Posterior vena cava (tissue), 2 donors: ENCODE data around the gene ATP5F1D. TPM values are rescaled to one million over a fixed set of nuclear protein-coding genes. Genes with fewer than 3 reads are reported as not detected.

Source experiments
- DNase-seq: peaks from one replicate; pipeline ENCODE4 v3.0.0-alpha.2; 2020; ENCODE audit warnings: low spot score
- intact Hi-C, 2 donors: fragments of 100-400 bp; cut with DNase I; formaldehyde crosslinking; loops; one replicate each; pipeline versions ENCODE4 v1.14.1 to v1.14.2; 2022 to 2023
- total RNA-seq, 2 donors: library from RNA; stranded (reverse); fragmentation: NEBNext Ultra II Directional; extraction: Animal tissue kit (Norgen Biotek cat#: 25700); gene quantifications; one replicate each; pipeline ENCODE4 v1.2.1, GENCODE V29; 2021
- donor health status: DM: yes; HTN: yes; CAD: no.
- donor health status: DM: yes; HTN: yes; CAD: no.

Gene ATP5F1D
- total RNA-seq, 2 donors from 2014 or later = 125 to 137 TPM

GRCh38 chr19:1274081-1274851 lies 32.7 kb downstream of the ATP5F1D start:
- no peak for DNase-seq
- intact Hi-C loops = loop anchor here in 1 of 2 donors (10.0 kb wide), 1 partner anchor 111 kb away; the partner anchor contains the start of gene NDUFS7

GRCh38 chr19:1274852-1275259 lies 33.3 kb downstream of the ATP5F1D start:
- intact Hi-C loops = loop anchor here in 1 of 2 donors (10.0 kb wide), 1 partner anchor 110 kb away; the partner anchor contains the start of gene NDUFS7
- DNase-seq = peak; percentile 87

GRCh38 chr19:1275260-1275975 lies 33.9 kb downstream of the ATP5F1D start, which contains the start of gene FAM174C:
TSS of gene FAM174C (plus strand) at chr19:1275530. CDS start at chr19:1275550, 20 bp downstream.
- DNase-seq = peak; percentile 99
- intact Hi-C loops = loop anchor here in 1 of 2 donors (10.0 kb wide), 1 partner anchor 109 kb away; the partner anchor contains the start of gene NDUFS7

GRCh38 chr19:1275976-1276627 lies 34.6 kb downstream of the ATP5F1D start:
- no peak for DNase-seq
- intact Hi-C loops = loop anchor here in 1 of 2 donors (10.0 kb wide), 1 partner anchor 109 kb away; the partner anchor contains the start of gene NDUFS7

GRCh38 chr19:1276628-1277022 lies 35.1 kb downstream of the ATP5F1D start:
- intact Hi-C loops = loop anchor here in 1 of 2 donors (10.0 kb wide), 1 partner anchor 108 kb away; the partner anchor contains the start of gene NDUFS7
- no peak for DNase-seq

- intact Hi-C loops = loop anchor here in 1 of 2 donors (10.0 kb wide), 1 partner anchor 108 kb away; the partner anchor contains the start of gene NDUFS7
- no peak for DNase-seq
Measured at GRCh38 chr19:1277061-1277460, 35.5 kb downstream of the ATP5F1D start.

GRCh38 chr19:1278074-1278473 lies 36.5 kb downstream of the ATP5F1D start:
- intact Hi-C loops = loop anchor here in 1 of 2 donors (10.0 kb wide), 1 partner anchor 107 kb away; the partner anchor contains the start of gene NDUFS7
- no peak for DNase-seq

GRCh38 chr19:1278713-1279660 lies 37.4 kb downstream of the ATP5F1D start:
- DNase-seq = no peak
- intact Hi-C loops = loop anchor here in 1 of 2 donors (10.0 kb wide), 1 partner anchor 106 kb away; the partner anchor contains the start of gene NDUFS7

GRCh38 chr19:1279782-1280341 lies 38.3 kb downstream of the ATP5F1D start:
- DNase-seq = peak; percentile 94
- intact Hi-C loops = loop anchor here (5.0 to 10.0 kb wide), 4 partner anchors 77 to 175 kb away; partner anchors contain the start of genes APC2 (in 1 of the 2), DAZAP1 (in 1 of the 2), GAMT (in 1 of the 2) and NDUFS7 (in 1 of the 2)

- DNase-seq = no peak
- intact Hi-C loops = loop anchor here (5.0 to 10.0 kb wide), 3 partner anchors 76 to 174 kb away; partner anchors contain the start of genes APC2 (in 1 of the 2), DAZAP1 (in 1 of the 2) and GAMT (in 1 of the 2)
Measured at GRCh38 chr19:1280636-1281568, 39.4 kb downstream of the ATP5F1D start.

- intact Hi-C loops = loop anchor here (5.0 to 10.0 kb wide), 3 partner anchors 76 to 173 kb away; partner anchors contain the start of genes APC2 (in 1 of the 2), DAZAP1 (in 1 of the 2) and GAMT (in 1 of the 2)
- no peak for DNase-seq
Measured at GRCh38 chr19:1281569-1282287, 40.2 kb downstream of the ATP5F1D start.

GRCh38 chr19:1282588-1283206 lies 41.1 kb downstream of the ATP5F1D start:
- intact Hi-C loops = loop anchor here (5.0 to 10.0 kb wide), 3 partner anchors 75 to 172 kb away; partner anchors contain the start of genes APC2 (in 1 of the 2), DAZAP1 (in 1 of the 2) and GAMT (in 1 of the 2)
- DNase-seq = no peak

GRCh38 chr19:1283207-1283916 lies 41.8 kb downstream of the ATP5F1D start:
- intact Hi-C loops = loop anchor here (5.0 to 10.0 kb wide), 3 partner anchors 74 to 171 kb away; partner anchors contain the start of genes APC2 (in 1 of the 2), DAZAP1 (in 1 of the 2) and GAMT (in 1 of the 2)
- DNase-seq = no peak

- no peak for DNase-seq
- intact Hi-C loops = loop anchor here (5.0 to 10.0 kb wide), 3 partner anchors 73 to 171 kb away; partner anchors contain the start of genes APC2 (in 1 of the 2), DAZAP1 (in 1 of the 2) and GAMT (in 1 of the 2)
Measured at GRCh38 chr19:1283917-1284292, 42.4 kb downstream of the ATP5F1D start.
